HepG2 (cell line): ENCODE measurements around the gene CD276. TPM values are rescaled to one million over a fixed set of nuclear protein-coding genes. Genes with fewer than 3 reads are reported as not detected.

Experiments used
- ARID5B ChIP-seq: IDR thresholded peaks from 2 replicates; pipeline ENCODE4 v1.4.0; 2020; ENCODE audit warnings: mild to moderate bottlenecking, missing genetic modification reagents
- CCDC6 ChIP-seq: sonication (generic); formaldehyde crosslinking; IDR thresholded peaks from 2 replicates; pipeline ENCODE4 v1.8.1; 2022; ENCODE audit warnings: mild to moderate bottlenecking, missing genetic modification reagents, moderate library complexity
- HDAC1 ChIP-seq: sonication (generic); formaldehyde crosslinking; IDR thresholded peaks from 2 replicates; pipeline ENCODE4 v1.5.1; 2020; ENCODE audit warnings: mild to moderate bottlenecking, missing genetic modification reagents
- HNF1B ChIP-seq: sonication (generic); formaldehyde crosslinking; IDR thresholded peaks from 2 replicates; pipeline ENCODE4 v1.5.1; 2020; ENCODE audit warnings: mild to moderate bottlenecking, moderate library complexity, missing genetic modification reagents
- HOXA9 ChIP-seq: sonication (generic); formaldehyde crosslinking; IDR thresholded peaks from 2 replicates; pipeline ENCODE4 v1.8.1; 2022; ENCODE audit warnings: missing genetic modification reagents, mild to moderate bottlenecking, moderate library complexity, borderline replicate concordance
- KDM5B ChIP-seq: sonication (generic); formaldehyde crosslinking; IDR thresholded peaks from 2 replicates; pipeline ENCODE4 v1.4.0; 2020; ENCODE audit warnings: missing genetic modification reagents, mild to moderate bottlenecking, borderline replicate concordance
- SKI ChIP-seq: fragments of 450-650 bp; IDR thresholded peaks from one replicate; pipeline ENCODE4 v1.6.1; 2018; ENCODE audit warnings: mild to moderate bottlenecking; ENCODE audit not compliant: partially characterized antibody
- TAF15 ChIP-seq: fragments of 200-400 bp; formaldehyde crosslinking; IDR thresholded peaks from one replicate; pipeline ENCODE4 v1.6.1; 2018; ENCODE audit warnings: mild to moderate bottlenecking, low read depth, low read length; ENCODE audit not compliant: poor library complexity, severe bottlenecking
- TBP ChIP-seq: sonication (generic); formaldehyde crosslinking; IDR thresholded peaks from 2 replicates; pipeline ENCODE4 v1.5.0; 2020; ENCODE audit warnings: missing genetic modification reagents
- ZNF724P ChIP-seq: sonication (generic); formaldehyde crosslinking; IDR thresholded peaks from 2 replicates; pipeline ENCODE4 v1.8.0; 2022; ENCODE audit warnings: missing genetic modification reagents, borderline replicate concordance
- ZNF766 ChIP-seq: sonication (generic); formaldehyde crosslinking; IDR thresholded peaks from 2 replicates; pipeline ENCODE4 v1.5.0; 2020; ENCODE audit warnings: missing genetic modification reagents, borderline replicate concordance
- ZSCAN29 ChIP-seq: sonication (generic); formaldehyde crosslinking; conservative IDR thresholded peaks from 2 replicates; pipeline ENCODE4 v1.4.0; 2020; ENCODE audit warnings: mild to moderate bottlenecking, missing genetic modification reagents
- polyA plus RNA-seq, 8 experiments: library from polyadenylated mRNA; depleted of rRNA in 3 of 8; stranded (reverse) in 7 of 8; unstranded in 1 of 8; fragments of >200 nt; fragmentation: Illumina TruSeq in 4 of 8; extraction: Trizol in 4 of 8; gene quantifications; 2 replicates each; pipeline versions ENCODE4 v1.2.1 to v1.2.3, GENCODE V29; 2011 to 2016; ENCODE audit warnings: low read depth in 4 of 8, missing spikeins in 1 of 8, mixed read lengths in 1 of 8; ENCODE audit not compliant: insufficient read depth in 1 of 8
- total RNA-seq, 5 experiments: library from RNA; depleted of rRNA; stranded (reverse); fragments of >200 nt; fragmentation: Illumina TruSeq; extraction: Trizol; gene quantifications; 2 replicates each; pipeline ENCODE4 v1.2.3, GENCODE V29; 2016; ENCODE audit warnings: low read depth in 1 of 5
- TF ChIP-seq, protein P1 (sequence below): IDR thresholded peaks from 2 replicates; pipeline ENCODE4 v1.6.1; 2018; ENCODE audit warnings: missing genetic modification reagents
- TF ChIP-seq, protein P2 (sequence below): sonication (generic); formaldehyde crosslinking; IDR thresholded peaks from 2 replicates; pipeline ENCODE4 v1.5.1; 2020; ENCODE audit warnings: mild to moderate bottlenecking, missing genetic modification reagents, moderate library complexity
- TF ChIP-seq, protein P3 (sequence below): IDR thresholded peaks from 2 replicates; pipeline ENCODE4 v1.6.1; 2018; ENCODE audit warnings: missing genetic modification reagents, mild to moderate bottlenecking, missing compliant biosample characterization

CD276 gene
- total and polyA plus RNA-seq, 2 of the 13 experiments (the other 11 are each of a cell fraction or from before 2014, with no cell fraction given): 24.6 to 55.2 TPM

DNA sequence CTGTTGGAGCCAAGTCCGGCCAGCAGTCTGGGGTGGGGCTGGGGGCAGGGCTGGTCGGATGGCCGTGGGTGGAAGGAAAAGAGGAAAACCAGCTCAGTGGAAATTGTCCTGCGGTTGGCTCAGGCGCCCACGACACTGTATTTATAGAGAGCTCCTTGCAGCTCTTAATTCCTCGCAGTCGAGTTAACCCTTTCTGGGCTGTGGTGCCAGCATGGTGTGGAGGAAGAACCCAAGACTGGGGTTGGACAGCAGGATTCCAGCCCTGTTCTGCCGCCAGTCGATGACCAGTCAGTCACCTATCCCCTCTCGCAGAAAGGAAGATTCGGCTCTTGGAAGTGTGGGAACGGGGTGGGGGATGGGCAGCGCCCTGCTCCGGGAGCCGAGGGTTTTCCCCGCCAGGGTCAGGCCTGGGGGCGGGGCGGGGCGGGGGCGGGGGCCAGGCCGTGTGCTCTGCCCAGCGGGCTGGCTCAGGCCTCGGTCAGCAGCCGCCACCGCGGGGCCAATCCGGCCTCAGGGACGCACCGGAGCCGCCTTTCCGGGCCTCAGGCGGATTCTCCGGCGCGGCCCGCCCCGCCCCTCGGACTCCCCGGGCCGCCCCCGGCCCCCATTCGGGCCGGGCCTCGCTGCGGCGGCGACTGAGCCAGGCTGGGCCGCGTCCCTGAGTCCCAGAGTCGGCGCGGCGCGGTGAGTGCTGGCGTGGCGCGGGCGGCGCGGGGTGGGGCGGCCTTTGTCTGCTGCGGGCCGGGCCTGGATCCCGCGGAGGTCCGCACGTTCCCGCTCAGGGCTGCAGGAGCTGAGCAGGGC, at the start of gene CD276 (continued):
- TF ChIP-seq ARID5B (CRISPR knock-in tag) (peak; percentile 37; the same call in 1 of the 2 replicates), KDM5B (peak; percentile 15; the same call in 1 of the 2 replicates), HNF1B (CRISPR knock-in tag) (peak; percentile 35; the same call in 1 of the 2 replicates), HOXA9 (CRISPR knock-in tag) (no peak), ZNF724P (no peak), ZSCAN29 (CRISPR knock-in tag) (0 out of 2 replicates have a peak, but pooled peaks have one; percentile 18), ZNF766 (CRISPR knock-in tag) (no peak), TAF15 (no peak), SKI (peak; percentile 31), HDAC1 (CRISPR knock-in tag) (peak; percentile 34), CCDC6 (CRISPR knock-in tag) (no peak), TBP (CRISPR knock-in tag) (no peak)
- TF ChIP-seq, protein P1, sequence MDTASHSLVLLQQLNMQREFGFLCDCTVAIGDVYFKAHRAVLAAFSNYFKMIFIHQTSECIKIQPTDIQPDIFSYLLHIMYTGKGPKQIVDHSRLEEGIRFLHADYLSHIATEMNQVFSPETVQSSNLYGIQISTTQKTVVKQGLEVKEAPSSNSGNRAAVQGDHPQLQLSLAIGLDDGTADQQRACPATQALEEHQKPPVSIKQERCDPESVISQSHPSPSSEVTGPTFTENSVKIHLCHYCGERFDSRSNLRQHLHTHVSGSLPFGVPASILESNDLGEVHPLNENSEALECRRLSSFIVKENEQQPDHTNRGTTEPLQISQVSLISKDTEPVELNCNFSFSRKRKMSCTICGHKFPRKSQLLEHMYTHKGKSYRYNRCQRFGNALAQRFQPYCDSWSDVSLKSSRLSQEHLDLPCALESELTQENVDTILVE (CRISPR knock-in tag): peak; percentile 35; the same call in 1 of the 2 replicates
- TF ChIP-seq, protein P2, sequence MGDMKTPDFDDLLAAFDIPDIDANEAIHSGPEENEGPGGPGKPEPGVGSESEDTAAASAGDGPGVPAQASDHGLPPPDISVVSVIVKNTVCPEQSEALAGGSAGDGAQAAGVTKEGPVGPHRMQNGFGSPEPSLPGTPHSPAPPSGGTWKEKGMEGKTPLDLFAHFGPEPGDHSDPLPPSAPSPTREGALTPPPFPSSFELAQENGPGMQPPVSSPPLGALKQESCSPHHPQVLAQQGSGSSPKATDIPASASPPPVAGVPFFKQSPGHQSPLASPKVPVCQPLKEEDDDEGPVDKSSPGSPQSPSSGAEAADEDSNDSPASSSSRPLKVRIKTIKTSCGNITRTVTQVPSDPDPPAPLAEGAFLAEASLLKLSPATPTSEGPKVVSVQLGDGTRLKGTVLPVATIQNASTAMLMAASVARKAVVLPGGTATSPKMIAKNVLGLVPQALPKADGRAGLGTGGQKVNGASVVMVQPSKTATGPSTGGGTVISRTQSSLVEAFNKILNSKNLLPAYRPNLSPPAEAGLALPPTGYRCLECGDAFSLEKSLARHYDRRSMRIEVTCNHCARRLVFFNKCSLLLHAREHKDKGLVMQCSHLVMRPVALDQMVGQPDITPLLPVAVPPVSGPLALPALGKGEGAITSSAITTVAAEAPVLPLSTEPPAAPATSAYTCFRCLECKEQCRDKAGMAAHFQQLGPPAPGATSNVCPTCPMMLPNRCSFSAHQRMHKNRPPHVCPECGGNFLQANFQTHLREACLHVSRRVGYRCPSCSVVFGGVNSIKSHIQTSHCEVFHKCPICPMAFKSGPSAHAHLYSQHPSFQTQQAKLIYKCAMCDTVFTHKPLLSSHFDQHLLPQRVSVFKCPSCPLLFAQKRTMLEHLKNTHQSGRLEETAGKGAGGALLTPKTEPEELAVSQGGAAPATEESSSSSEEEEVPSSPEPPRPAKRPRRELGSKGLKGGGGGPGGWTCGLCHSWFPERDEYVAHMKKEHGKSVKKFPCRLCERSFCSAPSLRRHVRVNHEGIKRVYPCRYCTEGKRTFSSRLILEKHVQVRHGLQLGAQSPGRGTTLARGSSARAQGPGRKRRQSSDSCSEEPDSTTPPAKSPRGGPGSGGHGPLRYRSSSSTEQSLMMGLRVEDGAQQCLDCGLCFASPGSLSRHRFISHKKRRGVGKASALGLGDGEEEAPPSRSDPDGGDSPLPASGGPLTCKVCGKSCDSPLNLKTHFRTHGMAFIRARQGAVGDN (CRISPR knock-in tag): peak; percentile 46
- TF ChIP-seq, protein P3, sequence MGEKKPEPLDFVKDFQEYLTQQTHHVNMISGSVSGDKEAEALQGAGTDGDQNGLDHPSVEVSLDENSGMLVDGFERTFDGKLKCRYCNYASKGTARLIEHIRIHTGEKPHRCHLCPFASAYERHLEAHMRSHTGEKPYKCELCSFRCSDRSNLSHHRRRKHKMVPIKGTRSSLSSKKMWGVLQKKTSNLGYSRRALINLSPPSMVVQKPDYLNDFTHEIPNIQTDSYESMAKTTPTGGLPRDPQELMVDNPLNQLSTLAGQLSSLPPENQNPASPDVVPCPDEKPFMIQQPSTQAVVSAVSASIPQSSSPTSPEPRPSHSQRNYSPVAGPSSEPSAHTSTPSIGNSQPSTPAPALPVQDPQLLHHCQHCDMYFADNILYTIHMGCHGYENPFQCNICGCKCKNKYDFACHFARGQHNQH (CRISPR knock-in tag): peak; percentile 39; the same call in 1 of the 2 replicates
